Endometrium (tissue), 2 donors: ENCODE results near the gene MYLK.
A peak's percentile ranks its signal among the peaks of the same experiment; 100 is the strongest.
"Not testable (repeated sequence)": the region's sequence is repeated elsewhere in the genome, so short reads cannot be mapped to it uniquely, and the experiment has no call there.

Experiments used
- FAIRE-seq: peaks from 2 replicates; lab custom pipeline; 2012; peaks lifted over from hg19 to GRCh38; lab: Jason Lieb, UNC
- donor health status: control.
- donor health status: control.

The MYLK gene

DNA sequence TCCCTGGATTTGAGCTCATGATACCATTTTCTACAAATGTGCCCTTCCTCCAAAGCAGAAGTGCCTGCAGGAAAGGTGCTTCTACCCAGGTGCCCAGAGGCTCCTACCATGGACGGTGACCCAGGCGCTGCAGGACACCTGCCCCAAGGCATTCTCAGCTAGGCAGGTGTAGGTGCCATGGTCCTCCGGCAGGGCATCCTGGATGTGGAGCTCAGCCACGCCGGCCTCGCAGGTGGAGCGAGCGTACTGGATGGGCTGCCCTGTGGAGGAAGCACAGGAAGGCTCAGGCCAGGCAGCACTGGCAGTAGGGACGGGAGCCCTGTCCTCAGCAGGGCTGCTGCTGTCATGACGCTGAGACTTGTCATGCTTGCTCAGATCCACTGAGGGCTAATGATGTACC lies 162.1 kb downstream of the MYLK start:
- FAIRE-seq = no peak

DNA sequence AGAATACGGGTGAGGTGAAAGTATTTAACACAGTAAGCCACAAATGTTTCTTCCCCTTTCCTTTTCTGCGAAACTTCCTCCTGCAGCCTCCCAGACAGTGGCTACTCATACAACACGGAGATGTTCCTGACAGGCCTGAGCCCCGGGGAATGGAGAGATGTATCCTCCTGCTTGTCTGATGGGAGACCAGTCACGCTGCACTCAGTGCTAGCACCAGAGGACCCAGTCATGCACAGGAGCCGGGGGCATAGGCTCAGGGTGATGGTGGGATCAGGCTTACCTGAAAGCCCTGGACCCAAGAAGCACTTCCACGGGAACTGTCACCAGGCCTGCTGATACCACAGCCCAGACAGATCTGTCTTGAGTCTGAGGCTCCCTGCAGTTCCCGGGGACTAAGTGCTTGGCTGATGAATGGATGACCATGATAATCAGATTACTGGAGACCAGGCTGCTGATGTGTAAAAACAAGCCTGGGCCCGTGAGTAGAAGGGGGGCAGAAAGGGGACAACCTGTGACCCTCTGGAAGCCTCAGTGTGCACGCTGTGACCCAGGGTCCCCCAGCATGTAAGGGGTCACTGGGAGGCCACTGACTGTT lies 162.9 kb downstream of the MYLK start:
- FAIRE-seq = not testable (repeated sequence)

DNA sequence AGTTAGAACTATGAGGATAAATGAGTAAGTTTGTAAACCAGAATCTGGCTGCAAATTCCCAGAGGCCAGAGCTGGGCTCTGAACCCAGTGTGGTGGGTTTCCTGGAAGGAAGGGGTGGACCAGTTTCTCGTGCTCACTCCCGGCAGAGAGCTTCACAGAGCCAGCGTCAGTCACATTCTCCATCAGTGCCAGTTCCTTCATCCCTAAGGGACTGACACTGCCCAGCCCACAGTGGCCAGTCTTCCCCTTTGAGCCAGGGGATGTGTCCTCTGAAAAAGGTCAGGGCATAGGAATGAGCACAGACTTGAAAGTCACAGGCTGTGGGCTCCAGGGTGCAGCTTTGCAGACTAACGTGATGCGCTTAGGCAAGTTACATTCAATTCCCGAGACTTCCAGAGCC lies 163.5 kb downstream of the MYLK start:
- no peak for FAIRE-seq

DNA sequence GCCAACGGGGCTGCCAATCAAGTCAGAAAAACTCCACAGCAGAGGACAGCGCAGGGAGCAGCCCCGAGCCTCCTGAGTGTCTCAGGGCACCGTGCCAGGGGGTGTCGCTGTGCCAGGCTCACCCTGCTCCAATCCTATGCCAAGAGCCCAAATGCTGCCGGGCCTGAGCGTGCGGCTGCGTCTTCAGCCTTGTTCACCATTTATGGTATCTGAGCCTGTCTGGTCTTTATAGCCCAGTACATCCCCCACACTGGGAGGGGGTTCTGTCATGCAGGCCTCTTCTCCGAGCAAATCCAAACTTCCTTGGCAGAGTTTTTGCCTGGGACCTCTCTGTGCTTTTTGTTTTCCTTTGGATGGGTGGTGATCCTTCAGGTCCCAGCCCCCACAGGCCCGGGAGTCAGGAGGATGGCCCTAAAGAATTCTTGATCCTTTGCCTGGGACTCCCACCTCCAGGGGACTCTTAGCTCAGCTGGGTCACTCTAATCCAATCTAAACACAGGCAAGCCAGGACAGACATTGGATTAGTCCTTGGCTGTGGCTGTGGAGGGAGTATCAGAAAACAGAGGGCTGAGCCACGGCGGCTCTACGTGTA lies 164.2 kb downstream of the MYLK start:
- peak; percentile 77 for FAIRE-seq

DNA sequence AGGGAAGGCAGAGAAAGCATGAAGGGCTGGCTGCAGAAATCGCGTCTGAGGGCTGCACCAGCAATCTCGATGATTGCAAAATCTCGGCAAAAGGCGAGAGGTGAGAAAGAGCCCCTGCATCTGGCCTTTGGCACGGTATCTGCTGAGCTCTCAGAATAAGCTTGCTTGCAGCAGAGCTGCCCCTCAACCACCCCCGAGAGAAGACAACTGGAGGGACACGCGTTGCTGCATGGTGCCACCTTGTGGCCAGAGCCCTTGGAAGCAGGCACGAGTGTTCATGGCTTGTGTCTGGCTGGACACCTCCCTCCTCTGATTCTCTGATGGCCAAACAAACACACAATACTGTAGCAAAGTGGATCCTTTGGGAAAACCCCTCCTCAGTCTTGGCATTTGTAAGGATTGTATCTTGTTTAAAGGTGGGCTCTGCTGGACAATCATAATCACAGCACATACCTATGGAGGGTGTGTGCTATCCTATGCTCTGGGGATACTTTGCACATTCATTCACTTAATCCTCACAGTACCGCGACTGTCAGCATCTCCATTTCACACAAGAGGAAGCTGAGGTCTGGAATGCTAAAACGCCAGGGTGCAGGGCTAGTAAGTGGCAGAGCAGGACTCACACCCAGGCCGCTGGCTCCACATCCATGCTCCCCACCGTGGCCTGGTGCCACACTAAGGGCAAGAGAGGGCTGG lies 164.9 kb downstream of the MYLK start:
- FAIRE-seq = not testable (repeated sequence)

DNA sequence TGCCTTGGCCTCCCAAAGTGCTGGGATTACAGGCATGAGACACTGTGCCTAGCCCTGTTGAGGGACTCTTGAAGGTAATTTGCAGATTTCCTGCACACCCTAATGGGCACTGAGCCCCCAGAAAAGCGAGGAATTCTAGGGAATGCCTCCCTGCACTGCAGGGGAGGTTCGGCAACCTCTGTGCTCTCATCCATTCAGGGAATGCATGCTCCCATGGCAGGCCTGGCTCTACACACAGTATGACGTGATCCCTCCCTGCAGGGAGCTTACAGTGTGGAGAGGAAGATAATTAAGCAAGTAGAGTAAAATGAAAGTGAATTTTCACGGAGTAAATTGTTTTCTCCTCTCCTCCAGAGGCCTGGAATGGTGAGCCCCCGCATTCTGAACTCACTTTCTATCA lies 166.0 kb downstream of the MYLK start:
- FAIRE-seq = no peak

DNA sequence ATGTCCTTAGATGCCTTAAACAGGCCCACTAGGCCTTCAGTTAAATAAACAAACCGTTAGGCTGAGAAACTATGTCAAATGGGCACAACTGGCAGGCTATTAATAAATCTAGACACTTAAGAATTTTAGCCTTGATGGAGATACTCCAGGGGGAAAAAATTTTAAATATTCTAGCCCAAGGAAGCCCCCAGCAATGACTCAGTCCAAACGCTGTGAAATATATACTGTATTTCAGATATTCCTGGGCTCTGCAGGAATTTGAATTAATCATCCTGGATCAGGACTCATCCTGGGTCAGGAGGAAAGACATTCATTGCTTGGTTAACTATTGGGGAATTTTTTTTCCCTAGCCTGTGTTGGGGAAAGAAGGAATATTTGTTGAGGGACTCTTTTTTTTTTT lies 166.7 kb downstream of the MYLK start:
- FAIRE-seq = not testable (repeated sequence)

DNA sequence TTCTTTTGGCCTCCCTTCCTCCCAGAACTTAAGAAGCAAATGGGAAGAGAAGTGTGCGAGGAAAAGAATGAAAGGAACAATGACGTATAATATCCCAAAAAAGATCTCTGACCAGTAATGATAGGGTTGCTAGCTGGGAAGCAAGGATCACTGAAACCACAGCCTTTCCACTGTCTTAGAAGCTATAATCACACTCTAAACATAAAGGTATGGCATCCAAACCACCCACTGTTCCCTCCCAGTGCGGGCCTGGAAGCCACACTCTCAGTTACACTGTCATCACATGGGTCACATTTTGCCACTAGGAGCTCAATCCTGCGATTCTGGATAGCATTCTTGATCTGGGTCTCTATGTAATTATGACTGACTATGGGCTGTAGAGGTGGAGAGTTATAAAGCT lies 167.7 kb downstream of the MYLK start:
- FAIRE-seq = no peak

DNA sequence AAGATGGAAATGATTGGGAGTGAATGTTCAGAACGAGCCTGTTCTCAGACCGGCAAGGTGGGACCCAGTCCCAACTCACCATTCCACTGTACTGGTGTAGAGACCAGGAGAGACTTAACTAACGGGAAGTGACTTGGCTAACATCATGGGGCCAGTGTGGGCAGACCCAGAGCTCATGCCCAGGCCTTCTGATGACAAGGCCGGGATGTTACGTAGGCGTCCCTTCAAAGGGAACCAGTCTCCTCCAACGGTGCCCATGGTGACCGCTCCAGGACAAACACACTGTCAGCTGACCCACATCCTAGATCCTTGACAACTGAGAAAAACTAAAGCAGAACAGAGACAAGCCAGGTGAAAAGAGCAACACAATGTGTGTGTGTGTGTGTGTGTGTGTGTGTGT lies 170.9 kb downstream of the MYLK start:
- no peak for FAIRE-seq

DNA sequence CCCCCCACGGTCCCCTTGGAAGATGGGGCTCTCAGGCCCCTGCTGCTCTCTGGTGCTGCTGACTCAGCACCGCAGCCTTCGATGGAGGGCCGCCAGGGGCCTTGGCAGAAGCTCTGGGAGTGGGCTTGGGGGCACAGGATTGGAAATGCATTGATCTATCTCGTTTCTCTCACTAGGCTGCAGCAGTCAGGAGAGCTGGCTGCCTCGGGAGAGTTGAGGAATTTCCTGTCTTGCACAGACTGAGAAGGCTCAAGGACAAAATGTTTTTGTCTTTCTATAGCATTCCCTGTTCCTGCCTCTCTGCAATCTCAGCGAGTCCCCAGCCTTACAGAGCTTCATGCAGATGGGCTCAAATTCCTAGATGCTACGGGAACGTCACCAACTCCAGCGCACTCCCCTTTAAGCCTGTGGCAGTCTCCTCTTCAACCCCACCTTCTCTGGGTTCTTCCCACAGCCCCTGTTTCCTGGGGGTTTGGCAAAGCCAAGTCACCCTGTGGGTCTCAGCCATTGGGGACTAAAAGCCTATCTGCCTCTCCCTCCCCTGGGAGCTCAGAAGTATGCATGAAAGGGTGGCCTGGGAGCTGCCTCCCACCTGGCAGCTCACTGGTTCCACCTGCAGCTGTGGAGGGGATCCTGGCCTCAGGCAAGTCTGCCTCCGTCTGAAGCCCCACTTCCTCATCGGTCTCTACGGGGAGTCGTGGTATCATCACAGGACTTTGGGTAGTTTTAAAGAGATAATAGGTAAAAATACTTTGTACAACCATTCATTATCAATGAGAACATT lies 171.9 kb downstream of the MYLK start:
- no peak for FAIRE-seq

DNA sequence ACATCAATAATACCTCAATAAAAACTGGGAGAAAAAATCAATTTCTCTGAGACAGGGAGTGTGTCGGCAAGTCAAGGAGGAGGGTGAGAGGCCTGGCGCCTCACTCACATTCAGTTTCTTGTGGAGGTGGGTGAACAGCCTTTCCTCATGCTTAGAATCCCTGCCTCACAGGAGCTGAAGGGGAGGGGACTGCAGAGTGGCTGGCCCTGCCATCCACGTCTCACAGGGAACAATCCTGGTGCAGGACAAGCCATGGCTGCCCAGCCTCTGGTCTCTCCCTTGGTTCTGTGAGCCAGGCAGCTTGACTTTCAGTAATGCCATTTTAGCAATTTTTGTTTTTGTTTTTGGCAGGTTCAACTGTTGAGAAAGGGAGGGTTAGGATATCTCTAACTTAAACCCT lies 172.8 kb downstream of the MYLK start:
- FAIRE-seq = no peak

DNA sequence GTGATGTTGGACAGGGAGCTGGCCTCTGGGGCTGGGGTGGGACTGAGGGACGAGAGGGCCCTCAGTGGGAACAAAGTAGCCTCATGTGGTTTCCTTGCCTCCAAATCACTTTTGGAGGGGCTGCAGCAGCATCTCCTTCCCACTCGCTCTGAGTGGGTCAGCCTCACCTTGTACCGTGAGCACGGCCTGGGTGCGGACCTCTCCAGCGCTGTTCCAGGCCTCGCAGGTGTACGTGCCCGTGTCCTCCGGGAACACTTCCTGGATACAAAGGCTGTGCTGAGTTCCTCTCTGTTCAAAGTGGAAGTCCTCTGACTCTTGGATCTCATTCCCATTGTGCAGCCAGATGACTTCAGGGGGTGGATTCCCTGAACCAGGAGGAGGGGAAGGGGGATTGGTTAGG lies 175.6 kb downstream of the MYLK start:
- FAIRE-seq = no peak

DNA sequence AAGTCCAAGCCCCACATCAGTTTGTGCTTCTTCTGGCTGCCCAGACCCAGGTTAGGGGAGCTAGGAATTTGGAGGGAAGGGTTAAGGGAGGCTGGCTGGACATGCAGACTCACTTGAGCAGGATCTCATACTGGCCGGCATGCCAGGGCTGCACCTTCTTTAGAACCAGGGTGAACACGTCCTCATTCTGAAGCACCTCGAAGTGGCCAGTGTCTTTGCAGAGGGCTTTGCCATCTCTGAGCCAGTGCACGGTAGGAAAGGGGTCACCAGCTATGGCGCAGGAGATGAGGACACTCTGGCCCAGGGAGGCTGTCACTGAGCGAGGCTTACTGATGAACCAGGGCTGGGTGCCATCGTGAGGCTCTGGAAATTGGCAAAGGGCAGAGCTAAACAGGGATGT lies 176.5 kb downstream of the MYLK start:
- not testable (repeated sequence) for FAIRE-seq

DNA sequence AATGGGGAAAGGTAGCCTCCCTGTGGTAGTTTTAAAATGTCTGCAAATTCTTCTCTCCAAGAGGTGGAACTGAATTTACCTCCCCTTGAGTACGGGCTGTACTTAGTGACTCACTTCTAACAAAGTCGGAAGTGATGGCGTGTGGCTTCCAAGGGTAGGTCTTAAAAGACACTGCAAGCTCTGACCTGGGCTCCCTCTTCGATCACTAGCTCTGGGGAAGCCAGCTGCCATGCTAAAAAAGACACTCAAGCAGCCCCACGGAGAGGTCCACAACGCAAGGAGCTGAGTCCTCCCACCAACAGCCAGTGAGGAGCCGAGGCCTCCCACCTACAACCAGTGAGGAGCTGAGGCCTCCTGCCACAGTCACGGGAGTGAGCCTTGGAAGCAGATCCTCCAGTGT lies 177.3 kb downstream of the MYLK start:
- no peak for FAIRE-seq

DNA sequence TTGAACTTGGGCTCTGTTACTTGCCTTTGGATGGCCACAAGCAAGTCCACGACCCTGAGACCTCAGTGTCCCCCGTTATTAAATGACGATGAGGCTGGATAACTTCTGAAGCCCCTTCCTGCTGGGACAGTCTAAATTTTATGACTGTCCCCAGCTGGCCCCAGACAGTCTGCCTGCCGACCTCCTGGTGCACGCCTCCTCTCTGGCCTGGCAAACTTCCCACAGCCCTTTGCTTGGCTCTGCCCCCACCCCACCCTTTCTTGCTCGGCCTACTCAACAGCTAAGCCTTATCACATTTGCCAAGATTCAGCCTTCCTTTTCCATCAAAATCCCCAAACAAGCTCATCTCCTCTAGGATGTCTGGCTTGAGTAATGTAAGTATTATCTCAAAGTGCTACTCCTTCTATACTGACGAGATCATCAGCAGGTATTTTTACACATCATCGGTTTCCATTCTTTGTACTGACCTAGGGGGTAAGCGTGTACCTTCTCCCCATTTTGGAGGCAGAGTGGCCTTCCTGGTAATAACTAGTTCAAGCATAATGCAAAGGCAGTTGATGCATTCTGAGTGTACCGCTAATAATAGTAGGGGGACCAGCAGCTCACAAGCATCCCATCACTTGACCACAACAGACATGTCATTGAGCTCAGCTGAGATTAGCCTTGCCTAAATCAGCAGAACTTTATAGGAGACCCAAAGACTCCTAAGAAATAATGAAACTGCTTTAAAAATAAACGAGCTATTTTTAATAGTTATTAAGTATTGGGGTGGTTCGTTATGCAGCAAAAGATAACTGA lies 178.4 kb downstream of the MYLK start:
- FAIRE-seq = no peak

DNA sequence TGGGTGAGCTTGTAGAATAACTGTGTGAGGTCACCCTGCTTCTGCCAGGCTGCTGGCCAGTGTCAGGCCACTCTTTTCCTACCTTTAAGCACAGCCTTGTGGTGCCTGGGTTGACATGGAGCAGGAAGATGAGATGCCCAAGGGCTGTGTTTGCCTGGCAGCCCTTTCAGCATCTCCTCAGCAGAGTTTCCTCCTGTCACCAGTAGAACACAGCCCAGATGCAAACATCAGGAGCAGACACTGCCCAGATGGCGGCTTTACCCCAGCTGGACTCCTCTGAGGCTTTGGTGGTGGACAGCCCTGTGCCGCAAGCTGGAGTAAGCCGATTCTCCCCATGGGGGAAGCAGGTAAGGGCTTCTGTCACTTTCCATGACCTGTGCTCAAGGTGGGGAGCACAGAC lies 180.5 kb downstream of the MYLK start:
- FAIRE-seq = not testable (repeated sequence)

DNA sequence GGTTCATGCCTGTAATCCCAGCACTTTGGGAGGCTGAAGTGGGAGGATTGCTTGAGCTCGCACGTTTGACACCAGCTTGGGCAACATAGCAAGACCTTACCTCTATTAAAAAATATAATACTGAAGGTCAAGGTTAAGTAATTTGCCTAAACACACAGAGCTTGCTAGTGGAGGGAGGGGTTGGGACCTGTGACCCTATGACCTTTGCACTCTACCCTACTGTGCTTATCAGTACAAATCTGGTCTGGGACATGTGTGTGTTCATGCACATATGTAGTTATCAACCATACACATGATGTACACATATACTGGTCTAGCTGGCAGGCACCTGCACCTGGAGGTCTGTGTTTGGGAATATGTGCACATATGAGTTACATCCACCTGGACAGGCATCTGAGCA lies 181.4 kb downstream of the MYLK start:
- no peak for FAIRE-seq

DNA sequence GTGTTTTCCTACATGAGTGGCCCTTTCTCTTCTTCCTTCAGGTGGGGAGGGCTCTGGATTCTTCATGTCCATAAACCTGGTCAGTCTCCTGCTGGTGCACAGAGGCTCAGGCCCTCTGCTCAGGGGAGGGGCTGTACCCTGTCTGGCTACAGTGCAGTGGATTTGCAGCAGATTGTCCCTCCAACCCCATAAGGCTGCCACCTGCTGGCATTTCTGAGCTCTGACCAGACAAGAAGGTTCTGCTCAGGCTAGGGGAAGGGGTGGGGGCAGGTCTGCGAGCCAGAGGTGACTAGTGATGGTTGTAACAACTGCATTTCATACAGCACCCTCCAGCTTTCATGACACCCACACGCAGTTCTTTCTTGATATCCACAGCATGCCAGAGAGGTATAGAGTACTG lies 182.1 kb downstream of the MYLK start:
- FAIRE-seq = peak; percentile 54

DNA sequence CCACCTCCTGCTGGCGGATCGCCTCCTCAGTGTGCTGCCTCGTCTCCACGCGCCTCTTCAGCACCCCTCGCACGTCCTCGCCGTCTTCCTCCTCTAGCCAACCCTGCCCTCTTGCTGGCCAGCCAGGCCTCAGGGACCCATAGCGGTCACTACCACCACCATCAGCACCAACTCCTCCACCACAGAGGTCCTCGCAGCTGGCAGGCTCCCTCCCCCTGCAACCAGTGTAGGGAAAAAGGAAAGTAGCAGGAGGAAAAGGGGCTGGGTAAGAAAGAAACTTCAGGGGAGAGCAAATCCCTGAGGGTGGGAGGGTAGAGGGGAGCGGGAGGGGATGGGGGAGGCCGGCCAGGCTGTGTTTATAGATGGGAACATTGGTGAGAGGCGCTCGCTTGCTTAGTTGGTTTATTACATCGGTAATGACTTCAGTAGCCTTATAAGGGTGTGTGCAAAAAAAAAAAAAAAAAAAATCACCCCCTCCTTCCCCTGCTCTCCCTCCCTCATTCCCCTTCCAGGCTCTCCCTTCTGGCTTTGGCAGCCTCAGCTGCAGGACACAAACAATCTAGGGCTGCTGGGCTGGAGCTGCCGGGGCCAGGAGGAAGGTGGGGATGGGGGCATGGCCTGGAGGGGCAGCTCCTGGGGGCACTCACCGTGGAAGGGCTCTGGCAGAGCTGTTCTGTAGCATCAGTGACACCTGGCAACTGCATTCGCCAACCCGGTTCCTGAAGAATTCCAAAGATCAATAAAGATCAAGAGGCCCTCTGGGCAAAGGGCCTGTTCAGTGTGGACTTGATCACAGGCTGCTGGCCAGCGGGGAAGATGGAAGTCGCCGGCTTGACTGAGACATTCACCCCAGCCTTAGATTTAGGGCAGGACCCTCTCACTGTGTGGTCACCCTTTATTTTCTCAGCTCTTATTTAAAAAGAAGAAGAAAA lies 183.1 kb downstream of the MYLK start:
- peak; percentile 35 for FAIRE-seq

DNA sequence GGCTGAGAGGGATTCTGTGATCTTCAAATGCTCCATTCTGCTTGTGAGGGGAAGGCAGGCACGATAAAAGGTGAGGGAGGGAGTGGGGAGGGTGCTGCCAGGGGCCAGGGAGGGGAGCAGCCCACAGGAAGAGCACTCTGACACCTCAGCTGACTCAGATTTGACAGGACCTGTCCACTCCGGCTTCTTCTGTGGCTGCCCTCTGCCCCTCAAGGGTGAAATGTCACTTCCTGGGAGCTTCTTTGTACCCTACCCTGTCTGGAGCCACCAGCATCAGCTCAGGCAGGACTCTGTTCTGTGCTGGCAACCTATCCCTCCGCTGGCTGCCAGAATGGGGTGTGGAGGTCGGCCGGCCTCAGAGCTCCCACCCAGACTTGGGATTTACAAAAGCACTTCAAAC lies 185.3 kb downstream of the MYLK start:
- FAIRE-seq = no peak

DNA sequence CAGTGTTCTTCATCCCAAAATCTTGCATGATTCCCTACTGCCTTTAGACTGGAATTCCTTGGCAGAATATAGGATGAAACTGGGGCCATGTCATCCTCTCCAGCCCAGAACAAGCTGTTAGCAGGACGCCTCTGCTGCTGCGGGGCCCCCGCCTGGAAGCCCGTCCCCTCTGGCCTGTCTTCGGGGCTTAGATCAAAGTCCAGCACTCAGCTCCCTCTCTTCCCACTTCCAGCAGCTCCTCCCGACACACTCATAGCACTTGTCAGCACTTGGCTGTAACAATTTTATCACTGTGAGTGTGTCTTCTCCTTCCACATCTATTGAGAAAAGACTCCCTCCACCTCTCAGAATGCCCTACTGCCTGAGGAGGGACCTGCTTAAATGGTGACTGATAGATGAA lies 187.3 kb downstream of the MYLK start:
- no peak for FAIRE-seq
